NCI-H2227 (cell line): Measurements from ENCODE around the gene PPOX.

Experiments
- DNase-seq: peaks from one replicate; lab custom pipeline; 2025; ENCODE audit not compliant: unreplicated experiment; lab: John Stamatoyannopoulos, UW

Gene PPOX

DNA sequence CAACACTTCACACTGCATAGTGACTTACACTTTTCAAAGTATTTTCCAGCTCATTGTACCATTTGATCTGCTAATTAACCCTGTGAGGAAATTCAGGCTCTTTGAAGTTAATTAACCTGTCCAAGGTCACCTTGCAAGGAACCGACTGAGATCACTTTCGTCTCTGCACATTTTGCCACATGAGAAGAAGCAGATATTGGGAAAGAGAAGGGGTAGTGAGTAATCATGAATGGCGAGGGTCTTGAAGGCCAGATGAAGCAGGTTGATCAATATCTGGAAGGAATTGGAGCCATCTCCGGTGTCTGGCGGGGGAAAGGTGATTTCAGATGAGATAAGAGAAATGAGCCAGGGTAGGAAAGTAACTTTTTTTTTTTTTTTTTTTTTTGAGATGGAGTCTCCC lies 53.8 kb downstream of the PPOX start:
- DNase-seq: no peak
